Transverse colon (tissue), 4 donors: ENCODE results near the gene NKX1-1.

Experiments
- CTCF ChIP-seq, 5 experiments: fragments of 200-600 bp in 3 of 5; fragments of 450-650 bp in 2 of 5; sonication (generic) in 3 of 5; IDR thresholded peaks; 1 replicate in 2 of 5; 2 replicates in 3 of 5; pipeline ENCODE4 v1.5.1; 2016 to 2017; ENCODE audit warnings: antibody characterized with exemption in 5 of 5, inconsistent platforms in 3 of 5, mild to moderate bottlenecking in 2 of 5, moderate library complexity in 1 of 5
- POLR2A ChIP-seq: fragments of 450-650 bp; IDR thresholded peaks from one replicate; pipeline ENCODE4 v1.6.1; 2016; ENCODE audit warnings: antibody characterized with exemption, mild to moderate bottlenecking, moderate library complexity
- POLR2AphosphoS5 ChIP-seq, 3 donors: sonication (generic); formaldehyde crosslinking; IDR thresholded peaks; one replicate each; pipeline ENCODE4 v1.6.1; 2016; ENCODE audit warnings: antibody characterized with exemption in 3 of 3

- TF ChIP-seq CTCF (IDR thresholded peaks at IDR 0.05) (no peak), POLR2A (no peak), POLR2AphosphoS5 (IDR thresholded peaks at IDR 0.05) (no peak)
These were observed 39.6 kb upstream of the NKX1-1 start for GRCh38 chr4:1445716-1446445.
